Right lung (tissue), 10 donors: ENCODE results near the gene WDR76. TPM values are rescaled to one million over a fixed set of nuclear protein-coding genes. Genes with fewer than 3 reads are reported as not detected.
"Not testable (repeated sequence)": the region's sequence is repeated elsewhere in the genome, so short reads cannot be mapped to it uniquely, and the experiment has no call there.

Source experiments
- DNase-seq, 2 donors: peaks; one replicate each; pipeline ENCODE4 v3.0.0-alpha.2; 2013
- long read RNA-seq, 8 donors: transcript quantifications; one replicate each; lab custom pipeline, GENCODE V29; 2026
- polyA plus RNA-seq, 5 donors: library from polyadenylated mRNA; unstranded; fragments of 120-200 nt; gene quantifications; one replicate each; pipeline versions ENCODE4 v1.2.1 to v1.2.3, GENCODE V29; 2013; ENCODE audit warnings: inconsistent platforms in 1 of 5, low replicate concordance in 1 of 5; ENCODE audit not compliant: insufficient read length in 5 of 5, insufficient read depth in 1 of 5

The WDR76 gene
- 10 to 100 TPM; 13.2 to 22.2 (median 16.4) TPM for polyA plus RNA-seq
- long read RNA-seq, donor 1, partial matches to known transcripts, result 5 of 8 reads
- long read RNA-seq, donor 1, other reads (novel, unspliced or antisense), result 0 of 8 reads
- long read RNA-seq, donor 2, result 0 reads
- long read RNA-seq, donor 3, partial matches to known transcripts, result 0 of 2 reads
- long read RNA-seq, donor 3, other reads (novel, unspliced or antisense), result 0 of 2 reads
- long read RNA-seq, donor 4, result 0 reads
- long read RNA-seq, donor 5, partial matches to known transcripts, result 0 of 1 reads
- long read RNA-seq, donor 5, other reads (novel, unspliced or antisense), result 0 of 1 reads
- long read RNA-seq, donor 6, partial matches to known transcripts, result 0 of 2 reads
- long read RNA-seq, donor 6, other reads (novel, unspliced or antisense), result 0 of 2 reads
- long read RNA-seq, donor 7, partial matches to known transcripts, result 0 of 2 reads
- long read RNA-seq, donor 7, other reads (novel, unspliced or antisense), result 0 of 2 reads
- long read RNA-seq, donor 8, result 0 reads

DNA sequence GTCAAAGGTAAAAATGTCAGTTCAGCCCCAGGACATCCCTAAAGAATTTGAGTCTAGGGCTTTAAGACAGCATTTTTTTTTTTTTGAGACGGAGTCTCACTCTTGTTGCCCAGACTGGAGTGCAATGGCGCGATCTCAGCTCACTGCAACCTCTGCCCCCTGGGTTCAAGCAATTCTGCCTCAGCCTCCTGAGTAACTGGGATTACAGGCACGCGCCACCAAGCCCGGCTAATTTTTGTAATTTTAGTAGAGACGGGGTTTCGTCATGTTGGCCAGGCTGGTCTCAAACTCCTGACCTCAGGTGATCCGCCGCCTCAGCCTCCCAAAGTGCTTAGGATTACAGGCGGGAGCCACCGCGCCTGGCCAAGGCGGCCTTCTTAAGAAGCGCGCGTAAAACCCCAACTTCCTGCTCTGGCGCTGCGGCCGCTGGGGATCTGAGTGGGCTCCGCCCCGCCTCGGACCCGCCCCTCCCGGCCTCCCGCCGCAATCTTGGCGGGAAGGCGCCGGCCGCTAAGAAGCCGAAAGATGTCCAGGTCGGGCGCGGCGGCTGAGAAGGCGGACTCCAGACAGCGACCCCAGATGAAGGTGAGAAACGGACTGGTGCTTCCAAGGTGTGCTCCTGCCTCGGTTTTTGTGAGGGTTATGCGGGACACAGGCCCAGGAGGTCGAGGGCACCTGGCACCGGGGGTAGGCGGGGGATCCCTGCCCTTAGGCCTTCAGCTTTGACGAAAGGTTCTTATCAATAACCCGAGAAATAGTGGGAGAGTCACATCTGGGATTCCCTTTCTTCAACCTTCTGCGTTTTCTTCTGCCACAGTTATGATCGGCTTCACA, at the start of gene WDR76:
Gene WDR76 (plus strand): TSS at position 495 of the 834 bp plus-strand sequence. CDS start 31 bp downstream, at position 526.
- DNase-seq, result peak; percentile 73 to 76

DNA sequence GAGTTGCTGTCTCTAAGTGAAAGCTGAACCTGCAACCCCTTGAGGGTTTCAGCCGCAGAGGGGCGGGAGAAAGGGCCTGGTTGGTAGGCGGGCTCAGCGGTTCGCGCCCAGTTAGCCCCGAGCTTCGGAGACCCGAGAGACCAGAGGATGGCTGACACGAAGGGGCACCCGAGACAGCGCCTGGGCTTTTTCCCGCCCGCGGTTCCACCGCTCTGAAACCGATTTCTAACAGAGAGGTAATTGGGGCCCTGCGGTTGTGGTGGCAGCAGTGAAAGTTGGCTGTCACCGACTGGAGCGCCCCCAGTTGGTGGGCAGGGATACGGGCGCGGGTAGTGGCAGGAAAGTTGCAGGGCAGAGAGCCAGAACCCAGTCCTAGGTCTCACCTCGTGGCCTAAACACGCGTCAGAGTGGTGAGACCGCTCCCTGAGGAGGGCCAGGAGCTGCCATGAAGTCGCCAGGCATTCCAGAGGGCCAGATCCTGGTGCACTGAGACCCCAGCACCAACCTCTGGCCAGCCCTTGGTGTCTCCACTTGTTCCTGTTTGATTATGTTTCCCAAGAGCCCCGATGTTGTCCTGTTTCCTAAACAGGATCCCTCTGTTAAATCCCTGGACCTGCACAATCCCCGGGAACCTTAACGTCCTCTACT, 49.4 kb upstream of the WDR76 start:
- peak; percentile 70 to 77 for DNase-seq

DNA sequence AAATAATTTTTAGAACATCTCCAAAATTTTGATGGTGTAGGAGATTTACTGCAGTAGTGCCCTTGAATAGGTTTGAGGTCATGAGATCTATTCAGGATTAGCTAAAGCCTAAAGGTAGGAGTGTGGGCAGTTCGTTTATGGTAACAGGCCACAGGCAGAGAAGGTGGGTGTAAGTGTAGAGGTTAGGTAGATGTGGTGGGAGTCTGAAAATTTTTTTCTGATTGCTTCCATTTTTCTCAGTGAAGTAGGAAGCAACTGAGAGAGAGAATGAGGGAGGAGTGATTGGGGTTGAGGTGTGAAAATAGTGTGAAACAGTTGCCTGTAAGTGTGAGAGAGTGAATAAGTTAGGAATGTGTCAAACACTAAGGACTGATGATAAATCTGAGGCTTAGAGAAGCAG, 47.8 kb upstream of the WDR76 start:
- DNase-seq, result no peak

DNA sequence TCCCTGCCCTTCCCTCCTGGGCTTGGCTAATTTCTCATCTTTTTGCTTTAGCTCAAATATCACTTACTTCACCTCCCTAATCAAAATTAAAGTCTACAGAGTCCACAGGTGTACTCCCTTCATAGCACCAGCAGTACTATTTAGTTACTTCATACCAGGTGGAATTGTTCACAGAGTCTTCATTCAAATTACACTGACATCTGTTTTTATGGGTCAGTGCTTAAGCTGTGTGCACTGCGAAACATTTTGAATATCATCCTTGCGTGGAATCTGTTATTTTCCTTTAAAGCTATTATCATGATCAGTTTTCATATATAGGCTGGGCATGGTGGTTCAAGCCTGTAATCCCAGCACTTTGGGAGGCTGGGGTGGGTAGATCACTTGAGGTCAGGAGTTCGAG, 37.4 kb upstream of the WDR76 start:
- no peak for DNase-seq

DNA sequence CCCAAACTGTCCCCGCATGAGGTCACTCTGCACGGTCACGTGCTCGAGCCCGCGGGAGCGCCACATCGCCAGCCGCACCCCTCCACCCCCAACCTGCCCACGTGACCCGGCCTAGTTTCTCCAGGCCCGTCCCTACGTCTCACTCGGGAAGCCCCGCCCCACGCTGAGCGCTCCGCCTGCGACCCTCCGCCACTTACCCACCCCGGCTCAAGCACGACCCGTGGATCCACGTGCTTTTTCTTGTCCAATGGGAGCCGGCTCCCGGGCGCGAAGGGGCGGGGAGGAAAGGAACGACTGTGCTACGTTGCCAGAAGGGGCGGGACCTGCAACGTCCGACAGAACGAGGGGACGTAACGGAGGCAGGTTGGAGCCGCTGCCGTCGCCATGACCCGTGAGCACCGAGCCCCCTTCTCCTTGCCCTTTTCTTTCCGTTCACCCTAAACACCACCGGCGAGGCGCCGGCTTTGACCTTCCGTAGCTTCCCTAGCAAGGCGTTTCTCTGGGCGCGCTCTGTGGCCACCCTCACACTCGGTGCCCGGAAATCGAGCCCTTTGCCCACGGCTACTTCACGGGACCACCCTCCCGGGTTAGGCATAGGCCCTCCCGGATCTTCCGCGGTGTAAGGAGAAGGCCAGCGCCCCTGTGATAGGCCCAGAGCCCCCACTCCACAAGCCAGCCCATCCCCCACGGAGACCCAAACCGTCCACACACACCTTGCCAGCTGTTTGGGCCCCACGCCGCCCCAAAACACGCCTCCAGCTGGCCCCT, 34.6 kb upstream of the WDR76 start, which contains the start of gene SERF2:
Gene SERF2 (plus strand): TSS at position 328 of the 768 bp plus-strand sequence. CDS start 57 bp downstream, at position 385.
- peak; percentile 100 for DNase-seq

DNA sequence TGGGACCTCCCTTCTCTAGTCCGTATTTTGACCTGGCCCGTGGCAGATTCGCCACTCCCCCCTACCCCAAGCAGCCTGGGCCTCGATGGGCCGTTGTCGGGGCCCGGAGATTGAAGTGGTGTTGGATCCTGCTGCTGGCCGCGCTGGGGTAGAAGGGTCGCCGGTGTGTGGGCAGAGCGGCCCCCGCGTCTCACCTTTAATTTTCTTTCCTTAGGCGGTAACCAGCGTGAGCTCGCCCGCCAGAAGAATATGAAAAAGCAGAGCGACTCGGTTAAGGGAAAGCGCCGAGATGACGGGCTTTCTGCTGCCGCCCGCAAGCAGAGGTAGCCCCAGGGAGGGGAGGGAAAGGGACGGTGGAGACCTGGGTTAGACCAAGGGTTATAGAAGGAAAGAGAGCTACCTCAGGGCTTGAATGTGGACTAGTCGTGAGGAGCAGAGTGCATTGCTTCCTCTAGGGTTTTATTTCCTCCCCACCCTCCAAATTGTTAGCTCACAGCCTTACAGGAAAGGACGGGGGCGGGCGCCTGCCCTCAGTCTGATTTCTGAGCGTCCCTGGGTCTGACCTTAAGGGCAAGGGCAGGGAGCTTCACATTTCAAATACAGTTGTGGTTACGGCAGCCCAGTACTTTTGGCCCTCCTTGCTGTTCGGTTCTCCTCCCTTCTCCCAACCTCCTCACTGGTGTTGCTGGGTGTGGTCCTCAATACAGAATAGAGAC, 33.9 kb upstream of the WDR76 start:
- peak in 1 of 2 donors; percentile 47 for DNase-seq

DNA sequence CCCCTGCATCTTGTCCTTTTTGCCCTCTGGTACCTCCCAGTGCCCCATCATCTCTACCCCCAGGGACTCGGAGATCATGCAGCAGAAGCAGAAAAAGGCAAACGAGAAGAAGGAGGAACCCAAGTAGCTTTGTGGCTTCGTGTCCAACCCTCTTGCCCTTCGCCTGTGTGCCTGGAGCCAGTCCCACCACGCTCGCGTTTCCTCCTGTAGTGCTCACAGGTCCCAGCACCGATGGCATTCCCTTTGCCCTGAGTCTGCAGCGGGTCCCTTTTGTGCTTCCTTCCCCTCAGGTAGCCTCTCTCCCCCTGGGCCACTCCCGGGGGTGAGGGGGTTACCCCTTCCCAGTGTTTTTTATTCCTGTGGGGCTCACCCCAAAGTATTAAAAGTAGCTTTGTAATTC, 33.2 kb upstream of the WDR76 start:
- no peak for DNase-seq

DNA sequence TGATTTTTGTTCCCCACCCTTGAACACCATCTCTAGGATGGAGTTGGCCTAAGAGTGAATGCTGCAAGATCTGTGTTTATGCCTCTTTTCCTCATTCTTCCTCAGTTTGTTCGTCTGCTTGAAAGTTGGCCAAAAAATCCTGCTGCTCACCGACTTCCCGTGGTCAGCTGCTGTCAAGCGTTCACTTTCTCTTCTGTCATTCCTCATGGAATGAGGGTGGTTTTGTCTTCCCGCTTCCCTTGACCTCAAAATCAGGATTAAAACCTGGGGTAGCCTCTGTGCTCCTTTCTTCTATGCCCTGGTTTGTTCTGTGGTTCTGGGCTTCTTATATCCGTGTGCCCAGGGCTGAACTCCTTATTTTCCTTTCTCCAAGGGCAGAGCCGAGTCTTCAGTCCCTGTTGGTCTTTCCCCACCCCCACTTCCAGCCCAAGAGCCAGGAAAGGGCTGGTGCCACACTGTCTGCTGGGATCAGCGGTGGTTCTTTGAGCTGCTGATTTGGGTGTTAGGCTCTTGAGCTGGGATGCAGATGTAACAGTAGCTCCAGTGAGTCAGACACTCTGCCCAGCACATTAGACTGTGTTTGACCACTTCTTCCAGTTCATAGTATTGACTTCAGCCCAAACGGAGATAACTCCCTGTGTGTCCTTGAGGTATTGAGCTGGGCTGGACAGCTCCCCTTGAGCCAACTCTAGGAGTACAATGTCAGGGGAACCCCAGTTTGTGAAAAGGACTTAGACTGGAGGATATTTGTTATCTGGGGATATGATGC, 32.3 kb upstream of the WDR76 start:
- DNase-seq, result no peak

DNA sequence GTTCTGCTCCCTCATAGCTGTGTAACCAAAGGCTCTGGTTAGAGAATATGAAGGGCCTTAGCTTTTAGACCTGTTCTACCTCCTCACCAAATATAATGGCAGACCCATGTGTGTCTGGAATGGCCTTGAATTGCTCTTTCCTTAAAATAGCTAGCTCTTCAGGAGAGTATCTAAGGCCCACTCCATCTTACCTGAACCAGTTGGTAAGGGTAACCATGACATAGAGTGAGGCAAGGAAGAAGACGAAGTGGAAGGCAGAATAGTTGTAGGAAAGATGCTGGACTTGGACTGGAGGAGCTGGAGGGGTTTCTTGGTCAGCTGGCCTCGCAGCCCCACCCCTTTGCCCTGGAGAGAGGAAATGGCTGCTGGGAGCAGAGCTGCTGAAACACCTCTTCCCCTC, 31.6 kb upstream of the WDR76 start:
- DNase-seq, result no peak

DNA sequence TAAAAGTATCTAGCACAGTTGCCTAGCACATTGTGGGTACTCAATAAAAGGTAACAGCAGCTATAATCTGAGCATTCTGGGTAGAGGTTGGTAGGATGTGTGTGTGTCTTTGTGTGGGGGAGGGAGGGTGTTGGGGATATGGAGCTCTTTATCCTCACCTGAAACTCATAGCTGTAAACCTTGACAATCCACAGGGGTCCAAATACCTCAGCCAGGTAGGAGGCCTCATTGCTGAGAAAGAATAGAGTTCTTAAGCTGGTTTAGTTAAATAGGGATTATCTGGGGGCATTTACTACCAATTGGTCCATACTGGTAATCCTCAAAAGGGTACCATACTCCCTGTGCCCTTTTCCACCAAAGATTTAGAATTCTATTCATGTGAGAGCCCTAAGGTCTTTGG, 30.8 kb upstream of the WDR76 start:
- DNase-seq, result no peak

DNA sequence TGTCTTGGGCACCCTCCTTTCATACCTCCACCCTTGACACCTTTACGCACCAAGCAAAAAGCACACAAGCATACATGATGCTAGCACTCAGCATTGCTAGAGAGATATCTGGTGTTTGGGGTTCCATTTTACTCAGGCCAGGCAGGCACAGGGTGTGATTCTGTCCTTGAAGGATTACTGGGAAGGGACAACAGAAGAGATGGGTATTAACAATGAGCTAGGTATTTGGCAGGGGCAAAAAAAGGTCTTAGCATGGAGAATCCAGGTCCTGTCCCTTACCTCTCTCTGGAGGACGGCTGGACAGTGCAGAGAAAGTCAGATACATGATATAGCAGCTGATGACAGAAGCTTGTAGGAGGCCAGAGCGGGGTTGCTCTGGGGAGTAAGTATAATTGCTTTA, 30.2 kb upstream of the WDR76 start:
- DNase-seq, result no peak

DNA sequence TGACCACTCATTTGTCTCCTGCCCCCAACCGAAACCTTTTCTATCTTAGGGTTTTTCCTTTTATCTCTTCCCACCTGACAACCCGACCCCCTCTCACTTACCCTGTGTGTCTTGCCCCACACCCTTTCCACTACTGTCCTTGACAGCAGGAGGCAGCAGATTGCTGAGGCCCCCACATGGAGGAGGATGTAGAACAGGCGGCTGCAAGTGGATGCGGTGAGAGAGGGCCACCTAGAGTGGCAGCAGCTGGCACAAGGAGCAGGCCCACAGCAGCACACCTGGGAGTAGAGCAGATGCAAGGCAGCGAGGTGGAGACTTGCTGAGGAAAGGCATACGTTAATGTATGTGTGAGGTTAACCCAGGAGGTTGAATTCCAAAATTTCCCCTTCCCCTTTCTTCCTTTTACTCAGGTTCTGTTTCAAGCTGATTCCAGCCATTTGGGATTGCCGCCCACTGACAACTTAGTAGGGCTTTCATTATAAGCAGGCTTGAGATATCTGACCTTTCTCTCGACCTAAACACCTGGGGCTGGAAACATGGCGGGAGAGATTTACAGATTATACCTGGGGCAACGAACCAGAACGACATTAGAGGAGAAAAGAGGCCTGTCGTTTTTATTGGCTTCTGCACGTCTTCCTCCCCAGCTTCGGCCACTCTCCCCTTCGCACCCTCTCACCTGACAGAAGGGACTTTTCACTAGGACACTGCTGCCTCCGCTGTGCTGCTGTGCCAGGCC, 27.4 kb upstream of the WDR76 start:
- no peak for DNase-seq

DNA sequence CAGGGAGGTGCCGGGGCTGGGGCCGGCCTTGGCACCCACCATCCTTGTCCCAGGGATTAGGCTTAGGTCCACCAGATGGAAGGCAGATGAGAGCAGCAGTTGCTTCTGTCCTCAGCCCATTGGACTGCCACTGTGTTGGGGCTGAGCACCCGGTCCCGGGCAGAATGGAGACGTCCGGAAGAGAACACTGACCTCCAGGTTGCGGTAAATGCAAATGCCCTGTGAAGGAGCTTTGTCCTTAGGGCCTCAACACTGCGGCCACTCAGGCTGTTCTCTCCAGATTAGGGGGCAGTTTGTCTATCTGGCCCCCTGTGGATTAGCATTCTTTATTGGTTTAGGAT, 26.9 kb upstream of the WDR76 start, which contains the start of gene SERINC4:
Gene SERINC4 (minus strand): TSS at position 276 of the 341 bp plus-strand sequence. CDS start 234 bp downstream, at position 42.
- DNase-seq, result no peak

DNA sequence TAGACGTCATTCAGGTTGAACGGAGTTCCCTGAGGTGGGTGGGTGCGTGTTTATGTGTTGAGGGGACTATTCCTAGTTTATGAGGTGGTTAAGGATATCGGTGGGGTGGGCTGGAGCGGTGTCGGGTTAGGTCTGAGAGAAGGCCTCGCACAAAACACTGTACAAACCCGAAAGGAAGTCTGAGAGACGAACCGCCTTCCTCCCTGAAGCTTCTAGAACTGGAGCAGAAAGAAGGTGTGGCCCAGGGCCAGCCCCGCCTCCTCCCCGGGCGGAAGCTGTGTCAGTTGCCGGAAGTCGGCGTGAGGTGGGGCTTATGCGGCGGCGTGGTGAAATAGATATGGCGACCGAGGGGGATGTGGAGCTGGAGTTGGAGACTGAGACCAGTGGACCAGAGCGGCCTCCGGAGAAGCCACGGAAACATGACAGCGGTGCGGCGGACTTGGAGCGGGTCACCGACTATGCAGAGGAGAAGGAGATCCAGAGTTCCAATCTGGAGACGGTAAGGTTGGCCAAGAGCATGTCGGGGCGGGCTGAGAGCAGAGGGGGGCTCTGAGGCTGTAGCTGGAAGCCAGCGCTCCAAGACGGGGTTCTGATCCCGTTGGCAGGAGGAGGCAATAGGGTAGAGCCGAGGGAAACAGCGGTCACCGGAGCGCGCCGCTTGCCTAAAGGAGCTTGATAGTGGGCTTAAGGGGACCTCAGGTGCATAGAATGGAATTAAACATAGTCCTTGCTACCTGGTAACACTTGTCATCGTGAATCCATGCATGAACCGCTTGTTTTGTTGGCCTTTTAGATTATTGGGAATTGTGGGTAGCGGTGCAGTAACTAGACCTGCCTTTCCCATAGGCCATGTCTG, 26.3 kb upstream of the WDR76 start, which contains the start of gene HYPK:
Gene HYPK (plus strand): TSS at position 314 of the 856 bp plus-strand sequence. CDS start 24 bp downstream, at position 338.
- DNase-seq, result peak; percentile 85 to 90

DNA sequence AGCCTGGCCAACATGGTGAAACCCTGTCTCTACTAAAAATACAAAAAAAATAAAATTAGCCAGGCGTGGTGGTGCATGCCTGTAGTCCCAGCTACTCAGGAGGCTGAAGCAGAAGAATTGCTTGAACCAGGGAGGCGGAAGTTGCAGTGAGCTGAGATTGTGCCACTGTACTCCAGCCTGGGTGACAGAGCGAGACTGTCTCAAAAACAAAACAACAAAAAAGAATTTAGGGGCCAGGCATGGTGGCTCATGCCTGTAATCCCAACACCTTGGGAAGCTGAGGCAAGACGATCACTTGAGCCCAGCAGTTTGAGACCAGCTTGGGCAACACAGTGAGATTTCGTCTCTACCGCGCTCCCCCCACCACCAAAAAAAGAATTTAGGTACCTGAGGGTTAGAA, 24.1 kb upstream of the WDR76 start:
- DNase-seq, result not testable (repeated sequence)

DNA sequence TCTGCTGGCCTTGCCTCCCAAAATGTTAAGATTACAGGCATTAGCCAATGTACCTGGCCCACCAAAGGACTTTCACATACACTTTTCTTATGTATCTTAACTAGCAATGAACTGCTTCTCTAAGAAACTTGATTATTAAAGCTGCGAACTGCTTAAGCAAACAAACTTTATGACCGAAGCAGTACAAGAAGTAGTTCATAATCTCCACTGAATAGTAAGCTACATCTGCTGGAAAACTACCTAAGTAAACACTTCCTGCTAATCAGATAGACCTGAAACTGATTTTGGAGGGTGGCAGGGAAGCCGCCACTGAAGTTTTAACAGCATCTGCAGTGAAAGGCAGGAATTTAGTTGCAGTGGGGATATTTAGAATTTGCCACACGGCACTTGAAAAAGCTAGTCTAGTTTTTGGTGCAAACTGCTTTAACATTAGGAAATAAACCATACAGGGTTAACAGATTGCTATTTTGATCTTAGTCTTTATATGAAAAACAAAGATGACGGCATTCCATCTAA, 18.3 kb upstream of the WDR76 start:
- DNase-seq, result no peak

DNA sequence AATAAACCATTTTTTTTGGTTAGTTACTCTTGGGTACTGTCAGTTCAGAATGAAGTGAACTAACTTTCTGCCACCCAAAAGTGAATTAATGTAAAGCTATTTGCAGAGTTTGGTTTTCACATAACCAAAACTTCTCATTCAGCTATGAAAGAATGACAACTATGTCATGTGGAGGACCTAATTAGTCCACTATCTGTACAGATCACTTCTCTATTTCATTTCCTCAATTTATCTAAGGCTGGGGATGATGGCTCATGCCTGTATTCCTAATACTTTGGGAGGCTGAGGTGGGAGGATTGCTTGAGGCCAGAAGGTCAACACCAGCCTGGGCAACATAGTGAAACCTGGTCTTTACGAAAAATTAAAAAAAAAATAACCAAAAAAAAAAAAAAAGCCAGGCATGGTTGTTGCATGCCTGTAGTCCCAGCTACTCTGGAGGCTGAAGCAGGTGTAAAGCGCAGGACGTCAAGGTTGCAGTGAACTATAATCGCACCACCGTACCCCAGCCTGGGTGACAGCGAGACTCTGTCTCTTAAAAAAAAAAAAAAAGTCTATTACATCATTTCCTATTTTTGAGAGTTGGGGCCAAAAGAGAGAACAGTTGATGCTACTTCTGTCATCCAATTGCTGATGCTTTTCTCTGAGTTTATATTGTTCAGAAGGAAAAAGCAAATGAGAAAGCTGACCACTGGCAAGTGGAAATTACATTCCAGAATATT, 17.7 kb upstream of the WDR76 start:
- DNase-seq, result no peak
